ENCODE measurements around the gene CCDC175. TPM values are rescaled to one million over a fixed set of nuclear protein-coding genes. Genes with fewer than 3 reads are reported as not detected.

CCDC175 gene
- total and polyA plus RNA-seq, 10 of the 15 experiments (the other 5 are each of a cell fraction or from before 2014, with no cell fraction given) = not detected

DNA sequence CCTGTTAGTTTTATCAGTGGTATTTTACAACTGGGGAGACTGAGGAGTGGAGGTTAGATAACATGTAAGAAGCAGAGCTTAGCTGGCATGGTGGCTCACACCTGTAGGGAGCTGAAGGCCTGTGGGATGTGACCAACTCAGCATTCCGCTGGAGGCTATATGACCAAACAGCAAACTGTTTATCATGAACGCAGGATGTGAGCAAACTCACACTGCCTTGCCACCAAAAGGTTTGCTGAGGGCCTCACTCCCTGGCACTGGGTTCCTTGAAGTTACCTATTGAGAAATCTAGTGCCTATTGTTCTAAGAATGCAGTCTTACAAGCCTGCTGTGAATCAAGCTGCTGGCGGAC, 68.9 kb downstream of the CCDC175 start:
- intact Hi-C loops (cut with micrococcal nuclease; ENCODE audit: unreplicated experiment) = loop anchor here (2.0 to 5.0 kb wide), 2 partner anchors 69 to 180 kb away; partner anchors contain the start of gene CCDC175
- no peaks in the 10 kb centered on the region for H3K4me1 ChIP-seq (ENCODE audit: control insufficient read depth, insufficient read depth, low read length)
- H2AFZ ChIP-seq (ENCODE audit: control insufficient read depth, low read depth, low read length) = no peak overlapping the region
- no peak overlapping the region for H3K4me3 ChIP-seq
- H3K27me3 ChIP-seq (replicated peaks in 1 of 2; ENCODE audit: control insufficient read depth in 2 of 2, insufficient read depth in 2 of 2, low read length in 1 of 2) = no peaks in the 10 kb centered on the region
- ChIA-PET POLR2A (no interaction called here), SMC1A (ENCODE audit: uncharacterized antibody, unreplicated experiment) (interaction anchor here (0.8 to 3.9 kb wide), 10 partner anchors 11 to 676 kb away, joined by 3 to 29 read pairs (median 4); partner anchors contain the start of genes CCDC175, JKAMP and L3HYPDH), CTCF (interaction anchor here (0.6 to 12.6 kb wide), 16 partner anchors 11 to 679 kb away, joined by 3 to 147 read pairs (median 5); partner anchors contain the start of genes CCDC175, JKAMP and L3HYPDH), RAD21 (ENCODE audit: unreplicated experiment) (interaction anchor here (0.9 to 1.6 kb wide), 7 partner anchors 62 to 677 kb away, joined by 3 to 11 read pairs (median 5); no protein-coding TSS in a partner anchor)
- no peaks in the 10 kb centered on the region for H3K9me3 ChIP-seq (replicated peaks; ENCODE audit: control insufficient read depth, insufficient read depth, low read length)
- TF ChIP-seq, protein P1, sequence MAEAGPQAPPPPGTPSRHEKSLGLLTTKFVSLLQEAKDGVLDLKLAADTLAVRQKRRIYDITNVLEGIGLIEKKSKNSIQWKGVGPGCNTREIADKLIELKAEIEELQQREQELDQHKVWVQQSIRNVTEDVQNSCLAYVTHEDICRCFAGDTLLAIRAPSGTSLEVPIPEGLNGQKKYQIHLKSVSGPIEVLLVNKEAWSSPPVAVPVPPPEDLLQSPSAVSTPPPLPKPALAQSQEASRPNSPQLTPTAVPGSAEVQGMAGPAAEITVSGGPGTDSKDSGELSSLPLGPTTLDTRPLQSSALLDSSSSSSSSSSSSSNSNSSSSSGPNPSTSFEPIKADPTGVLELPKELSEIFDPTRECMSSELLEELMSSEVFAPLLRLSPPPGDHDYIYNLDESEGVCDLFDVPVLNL (IDR thresholded peaks at IDR 0.05; ENCODE audit: low read depth, low read length) = no peak
- TF ChIP-seq FOXK2 (IDR thresholded peaks at IDR 0.05) = no peak
- TF ChIP-seq, protein P2, sequence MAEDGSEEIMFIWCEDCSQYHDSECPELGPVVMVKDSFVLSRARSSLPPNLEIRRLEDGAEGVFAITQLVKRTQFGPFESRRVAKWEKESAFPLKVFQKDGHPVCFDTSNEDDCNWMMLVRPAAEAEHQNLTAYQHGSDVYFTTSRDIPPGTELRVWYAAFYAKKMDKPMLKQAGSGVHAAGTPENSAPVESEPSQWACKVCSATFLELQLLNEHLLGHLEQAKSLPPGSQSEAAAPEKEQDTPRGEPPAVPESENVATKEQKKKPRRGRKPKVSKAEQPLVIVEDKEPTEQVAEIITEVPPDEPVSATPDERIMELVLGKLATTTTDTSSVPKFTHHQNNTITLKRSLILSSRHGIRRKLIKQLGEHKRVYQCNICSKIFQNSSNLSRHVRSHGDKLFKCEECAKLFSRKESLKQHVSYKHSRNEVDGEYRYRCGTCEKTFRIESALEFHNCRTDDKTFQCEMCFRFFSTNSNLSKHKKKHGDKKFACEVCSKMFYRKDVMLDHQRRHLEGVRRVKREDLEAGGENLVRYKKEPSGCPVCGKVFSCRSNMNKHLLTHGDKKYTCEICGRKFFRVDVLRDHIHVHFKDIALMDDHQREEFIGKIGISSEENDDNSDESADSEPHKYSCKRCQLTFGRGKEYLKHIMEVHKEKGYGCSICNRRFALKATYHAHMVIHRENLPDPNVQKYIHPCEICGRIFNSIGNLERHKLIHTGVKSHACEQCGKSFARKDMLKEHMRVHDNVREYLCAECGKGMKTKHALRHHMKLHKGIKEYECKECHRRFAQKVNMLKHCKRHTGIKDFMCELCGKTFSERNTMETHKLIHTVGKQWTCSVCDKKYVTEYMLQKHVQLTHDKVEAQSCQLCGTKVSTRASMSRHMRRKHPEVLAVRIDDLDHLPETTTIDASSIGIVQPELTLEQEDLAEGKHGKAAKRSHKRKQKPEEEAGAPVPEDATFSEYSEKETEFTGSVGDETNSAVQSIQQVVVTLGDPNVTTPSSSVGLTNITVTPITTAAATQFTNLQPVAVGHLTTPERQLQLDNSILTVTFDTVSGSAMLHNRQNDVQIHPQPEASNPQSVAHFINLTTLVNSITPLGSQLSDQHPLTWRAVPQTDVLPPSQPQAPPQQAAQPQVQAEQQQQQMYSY (CRISPR knock-in tag; IDR thresholded peaks at IDR 0.05) = no peak
- no peak for TF ChIP-seq CREB1 (IDR thresholded peaks at IDR 0.05; ENCODE audit: low read depth)
- TF ChIP-seq ASH2L (IDR thresholded peaks at IDR 0.05; ENCODE audit: borderline replicate concordance, low read depth) = no peak
- TF ChIP-seq SMAD5 (IDR thresholded peaks at IDR 0.05; ENCODE audit: low read depth) = no peak
- no peak for TF ChIP-seq CEBPB (IDR thresholded peaks at IDR 0.05; ENCODE audit: borderline replicate concordance in 1 of 2, low read depth in 2 of 2, low read length in 2 of 2)
- in situ Hi-C loops (cut with MboI) = no loop called here
- H4K20me1 ChIP-seq (ENCODE audit: control insufficient read depth, insufficient read depth) = no peaks in the 10 kb centered on the region
- ATAC-seq (no peak), FAIRE-seq (no peak), DNase-seq (ENCODE audit: low read depth, low spot score) (no peak)
- no peak overlapping the region for H3K27ac ChIP-seq (ENCODE audit: control insufficient read depth, insufficient read depth)
- H3K36me3 ChIP-seq (ENCODE audit: control insufficient read depth in 2 of 2, insufficient read depth in 2 of 2, low read length in 1 of 2) = peaks cover 0 to 6% of the 10 kb centered on the region in 2 experiments; a peak in 2 of 4 replicates
- WGBS (ENCODE audit: insufficient coverage, insufficient replicate concordance, low lambda C conversion rate, missing lambda C conversion rate) = 92% methylated on average over 3 of the region's 3 CpGs
- BruUV-seq (replicated peaks) = no TSS peak
- no peak overlapping the region for H3K4me2 ChIP-seq (ENCODE audit: control insufficient read depth, insufficient read depth)
- H3K9ac ChIP-seq (ENCODE audit: control insufficient read depth, insufficient read depth, low read length) = no peak overlapping the region
- H3K79me2 ChIP-seq (ENCODE audit: control insufficient read depth, insufficient read depth, low read length) = no peaks in the 10 kb centered on the region

Measured in GM12878 (cell line).